Endodermal cell (in vitro differentiated cells): ENCODE data around the gene DNM1L. TPM values are rescaled to one million over a fixed set of nuclear protein-coding genes. Genes with fewer than 3 reads are reported as not detected.

Experiments
- DNase-seq: peaks from one replicate; pipeline ENCODE4 v3.0.0-alpha.2; 2017
- H3K27ac ChIP-seq: 2 replicates; pipeline ENCODE4 v1.5.1; 2013; ENCODE audit warnings: mild to moderate bottlenecking, low read depth, low read length, moderate library complexity
- H3K27me3 ChIP-seq: 2 replicates; pipeline ENCODE4 v1.6.1; 2013; ENCODE audit warnings: mild to moderate bottlenecking, low read length, moderate library complexity; ENCODE audit not compliant: insufficient read depth, control insufficient read depth, poor library complexity, severe bottlenecking
- H3K36me3 ChIP-seq: 2 replicates; pipeline ENCODE4 v1.7.0; 2013; ENCODE audit warnings: mild to moderate bottlenecking, low read length, moderate library complexity; ENCODE audit not compliant: control insufficient read depth, insufficient read depth
- H3K4me1 ChIP-seq: one replicate; pipeline ENCODE4 v1.7.0; 2013; ENCODE audit warnings: low read length; ENCODE audit not compliant: control insufficient read depth, insufficient read depth
- H3K4me3 ChIP-seq: 2 replicates; pipeline ENCODE4 v1.5.1; 2013; ENCODE audit warnings: mild to moderate bottlenecking, low read length, moderate library complexity
- H3K9ac ChIP-seq: 2 replicates; pipeline ENCODE4 v1.6.1; 2013; ENCODE audit warnings: mild to moderate bottlenecking, low read length, moderate library complexity; ENCODE audit not compliant: poor library complexity, severe bottlenecking; ENCODE audit errors: extremely low read depth
- H3K9me3 ChIP-seq: 2 replicates; pipeline ENCODE4 v1.6.1; 2013; ENCODE audit warnings: mild to moderate bottlenecking, low read length, moderate library complexity; ENCODE audit not compliant: control insufficient read depth
- H3K27ac Mint-ChIP-seq: 2 replicates; pipeline ENCODE4 v1.8.0; 2020; ENCODE audit warnings: mixed read lengths
- H3K27me3 Mint-ChIP-seq: 2 replicates; pipeline ENCODE4 v1.8.0; 2021; ENCODE audit warnings: mild to moderate bottlenecking, mixed read lengths; ENCODE audit not compliant: insufficient read depth
- H3K36me3 Mint-ChIP-seq: 2 replicates; pipeline ENCODE4 v1.8.0; 2020; ENCODE audit warnings: low read depth, mixed read lengths
- H3K4me1 Mint-ChIP-seq: 2 replicates; pipeline ENCODE4 v1.8.0; 2020; ENCODE audit warnings: mixed read lengths
- H3K4me3 Mint-ChIP-seq: 2 replicates; pipeline ENCODE4 v1.8.0; 2020; ENCODE audit warnings: mild to moderate bottlenecking, moderate library complexity, mixed read lengths
- H3K9me3 Mint-ChIP-seq: 2 replicates; pipeline ENCODE4 v1.8.0; 2020; ENCODE audit warnings: mild to moderate bottlenecking, mixed read lengths
- CTCF ChIP-seq: fragments of 200-600 bp; sonication (generic); conservative IDR thresholded peaks from 2 replicates; pipeline ENCODE4 v1.5.0; 2021; ENCODE audit warnings: antibody characterized with exemption, mild to moderate bottlenecking
- WGBS, 2 experiments: methylation state at CpG; one replicate each; pipeline versions ENCODE4 v1.1.5 to v1.1.7; 2013; ENCODE audit warnings: missing lambda C conversion rate in 2 of 2, mixed read lengths in 1 of 2; ENCODE audit not compliant: insufficient coverage in 1 of 2, insufficient read length in 1 of 2; 5-methylcytosine and 5-hydroxymethylcytosine counted together
- total RNA-seq, 2 donors: library from RNA; stranded (reverse); fragmentation: NEBNext Ultra II Directional in 1 of 2; extraction: Animal tissue kit (Norgen Biotek cat#: 25700) in 1 of 2; gene quantifications; 2 replicates in 1 of 2; 3 replicates in 1 of 2; pipeline ENCODE4 v1.2.1, GENCODE V29; 2021

Gene DNM1L
- total RNA-seq, 2 donors from 2014 or later: 100 to 156 TPM

GRCh38 chr12:32669584-32669983, 9.5 kb upstream of the DNM1L start:
- Mint-ChIP-seq H3K4me3 (no peak overlapping the region), H3K4me1 (peaks cover 1% of the 10 kb centered on the region), H3K27me3 (peaks cover 15% of the 10 kb centered on the region), H3K36me3 (no peaks in the 10 kb centered on the region), H3K9me3 (peaks cover 26% of the 10 kb centered on the region), H3K27ac (no peak overlapping the region)
- Histone ChIP-seq H3K9me3 (peaks cover 14% of the 10 kb centered on the region), H3K4me3 (no peak overlapping the region), H3K9ac (no peak overlapping the region), H3K27ac (no peak overlapping the region), H3K27me3 (no peaks in the 10 kb centered on the region), H3K4me1 (no peaks in the 10 kb centered on the region), H3K36me3 (no peaks in the 10 kb centered on the region)
- no peak for TF ChIP-seq CTCF
- 95% methylated on average over 1 of the region's 1 CpG; no CpG with 5 or more reads in 1 of the 2 experiments for whole genome bisulfite sequencing, 2 experiments
- DNase-seq: no peak

DNA sequence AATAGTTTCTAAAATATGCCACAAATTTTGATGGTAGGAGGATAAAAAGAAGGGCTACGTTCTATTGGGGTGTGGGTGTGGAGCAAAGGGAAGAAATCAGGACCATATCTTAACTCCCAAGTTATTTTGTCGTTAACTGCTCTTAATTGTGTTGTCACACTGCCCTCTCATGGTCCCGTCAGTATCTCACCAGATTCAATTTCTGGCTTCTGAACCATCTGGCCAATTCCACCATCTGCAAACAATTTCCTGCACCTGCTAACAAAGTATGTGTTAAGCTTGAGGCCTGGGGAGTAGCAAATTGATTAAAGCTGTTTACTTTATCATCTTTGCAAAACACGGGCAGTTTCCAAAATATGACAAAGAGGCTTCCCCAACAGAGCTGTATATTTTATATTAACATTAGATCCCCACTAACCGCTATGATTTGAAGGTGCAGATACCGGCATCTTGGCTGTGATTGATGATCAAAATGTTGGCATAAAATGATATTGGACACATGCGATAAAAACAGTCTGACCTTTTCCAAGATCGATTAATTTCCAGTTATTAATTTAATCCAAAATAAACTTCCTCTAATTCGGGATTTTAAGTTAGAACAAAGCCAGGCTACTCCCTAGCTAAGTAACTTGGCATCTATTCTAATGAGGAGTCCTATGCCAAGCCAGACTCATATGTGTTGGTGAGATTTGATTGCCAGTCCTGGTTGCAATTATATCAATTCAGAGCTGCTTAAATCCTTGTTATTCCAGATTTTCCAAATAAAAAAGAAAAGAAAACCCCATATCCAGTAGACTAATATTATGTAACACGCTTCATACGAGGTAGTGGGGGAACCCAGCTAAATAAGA, 6.9 kb upstream of the DNM1L start:
- H3K4me1 ChIP-seq: no peaks in the 10 kb centered on the region
- peaks cover 14% of the 10 kb centered on the region for H3K9me3 ChIP-seq
- no peaks in the 10 kb centered on the region for H3K27me3 ChIP-seq
- 70 to 93% methylated on average over 2 to 10 of the region's 11 CpGs for WGBS, 2 experiments
- Mint-ChIP-seq H3K27ac (no peak overlapping the region), H3K36me3 (no peaks in the 10 kb centered on the region), H3K4me3 (no peak overlapping the region), H3K4me1 (peaks cover 1% of the 10 kb centered on the region), H3K27me3 (peaks cover 5% of the 10 kb centered on the region), H3K9me3 (peaks cover 26% of the 10 kb centered on the region)
- H3K27ac ChIP-seq: no peak overlapping the region
- peak; percentile 99 for TF ChIP-seq CTCF
- no peak overlapping the region for H3K4me3 ChIP-seq
- peak; percentile 79 for DNase-seq
- no peak overlapping the region for H3K9ac ChIP-seq
- no peaks in the 10 kb centered on the region for H3K36me3 ChIP-seq

- H3K27me3 Mint-ChIP-seq: no peaks in the 10 kb centered on the region
- TF ChIP-seq CTCF: no peak
- Histone ChIP-seq H3K9ac (peak overlapping the region; percentile 61), H3K27ac (peak overlapping the region; percentile 83), H3K27me3 (no peaks in the 10 kb centered on the region), H3K4me1 (no peaks in the 10 kb centered on the region), H3K36me3 (no peaks in the 10 kb centered on the region), H3K9me3 (no peaks in the 10 kb centered on the region), H3K4me3 (peak overlapping the region; percentile 93)
- H3K4me3 Mint-ChIP-seq: peak overlapping the region; percentile 83
- no peak for DNase-seq
- WGBS, 2 experiments: 1% methylated on average over 14 of the region's 14 CpGs
- peak overlapping the region; percentile 67 for H3K27ac Mint-ChIP-seq
- peaks cover 13% of the 10 kb centered on the region for H3K4me1 Mint-ChIP-seq
- peaks cover 16% of the 10 kb centered on the region for H3K36me3 Mint-ChIP-seq
- no peaks in the 10 kb centered on the region for H3K9me3 Mint-ChIP-seq
Observed at GRCh38 chr12:32679920-32680237, 778 bp downstream of the DNM1L start.
